HL-60 (cell line): ENCODE results near the gene POMC.

Experiments used
- CTCF ChIP-seq: IDR thresholded peaks from one replicate; pipeline ENCODE4 v1.5.1; 2011; ENCODE audit warnings: low read length, control low read depth, inconsistent platforms; ENCODE audit not compliant: insufficient read depth
- GABPA ChIP-seq: IDR thresholded peaks from 2 replicates; pipeline ENCODE4 v1.6.1; 2012; ENCODE audit warnings: low read depth
- POLR2AphosphoS5 ChIP-seq: IDR thresholded peaks from 2 replicates; pipeline ENCODE4 v1.6.1; 2012; ENCODE audit warnings: low read depth
- REST ChIP-seq: IDR thresholded peaks from 2 replicates; pipeline ENCODE4 v1.6.1; 2012; ENCODE audit warnings: low read depth; ENCODE audit not compliant: insufficient replicate concordance
- SPI1 ChIP-seq: IDR thresholded peaks from 2 replicates; pipeline ENCODE4 v1.6.1; 2012; ENCODE audit warnings: low read depth, mild to moderate bottlenecking, borderline replicate concordance

- TF ChIP-seq REST (no peak), POLR2AphosphoS5 (no peak), CTCF (no peak), GABPA (no peak), SPI1 (no peak)
These were observed 27.3 kb downstream of the POMC start for GRCh38 chr2:25141120-25141519.
